Measurements from ENCODE around the gene KIRREL3. TPM values are rescaled to one million over a fixed set of nuclear protein-coding genes. Genes with fewer than 3 reads are reported as not detected.

The KIRREL3 gene
- total and polyA plus RNA-seq, 9 of the 15 experiments (the other 6 are each of a cell fraction or from before 2014, with no cell fraction given): 0.04 to 0.10 TPM; not detected in 7

GRCh38 chr11:126716456-126717083 lies 284.0 kb downstream of the KIRREL3 start (continued):
- TF ChIP-seq REST (IDR thresholded peaks at IDR 0.05; ENCODE audit: borderline replicate concordance) (peak; percentile 30; the same call in 1 of the 2 replicates), REST (CRISPR knock-in tag; IDR thresholded peaks at IDR 0.05; ENCODE audit: low read depth) (no peak), GABPA (tag; conservative IDR thresholded peaks at IDR 0.05; ENCODE audit: low read depth) (no peak), SMAD3 (CRISPR knock-in tag; conservative IDR thresholded peaks at IDR 0.05) (no peak), ZNF644 (tag; IDR thresholded peaks at IDR 0.05; ENCODE audit: low read depth) (no peak), ETV1 (tag; conservative IDR thresholded peaks at IDR 0.05; ENCODE audit: low read depth) (no peak), CCNT2 (IDR thresholded peaks at IDR 0.05; ENCODE audit: borderline replicate concordance, extremely low read depth, insufficient read length, low read depth, low read length) (no peak), RAD21 (CRISPR knock-in tag; conservative IDR thresholded peaks at IDR 0.05 in 1 of 2, IDR thresholded peaks at IDR 0.05 in 1 of 2) (peak; percentile 31 to 65; a peak in 3 of 4 replicates), SMC3 (conservative IDR thresholded peaks at IDR 0.05; ENCODE audit: insufficient read depth, low read depth, low read length) (peak; percentile 62; the same call in 1 of the 2 replicates), ETV6 (IDR thresholded peaks at IDR 0.05; ENCODE audit: borderline replicate concordance in 1 of 2, low read depth in 2 of 2, low read length in 1 of 2) (no peak), ETV6 (CRISPR knock-in tag; IDR thresholded peaks at IDR 0.05; ENCODE audit: borderline replicate concordance) (no peak)

All from K562 (cell line).